ENCODE results near the gene CXCR2. TPM values are rescaled to one million over a fixed set of nuclear protein-coding genes. Genes with fewer than 3 reads are reported as not detected.
"Not testable (repeated sequence)": the region's sequence is repeated elsewhere in the genome, so short reads cannot be mapped to it uniquely, and the experiment has no call there.

Gene CXCR2
- total RNA-seq, 4 donors from 2014 or later, result 0.24 to 4.8 (median 4.0) TPM

DNA sequence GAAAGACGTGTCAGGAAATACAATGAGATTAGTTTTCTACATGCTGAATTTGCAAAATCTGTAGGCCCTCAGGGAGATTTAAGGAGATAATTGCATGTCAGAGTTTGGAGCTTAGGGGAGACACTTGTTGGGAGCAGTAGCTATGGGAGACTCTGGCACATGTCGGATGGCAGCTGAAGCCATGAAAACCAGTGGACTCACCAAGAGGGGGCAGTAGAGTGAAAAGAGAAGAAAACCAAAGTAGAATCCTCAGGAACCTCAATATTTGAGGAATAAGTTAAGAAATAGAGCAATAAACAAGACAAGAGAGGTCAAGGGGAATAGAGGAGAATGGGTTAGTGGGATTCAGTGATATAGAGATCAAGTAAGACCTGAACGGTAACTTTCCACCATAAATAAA lies 31.9 kb upstream of the CXCR2 start:
- no peak for DNase-seq (ENCODE audit: low spot score in 2 of 2)
- peaks cover 7% of the 10 kb centered on the region for H3K27me3 ChIP-seq
- H3K9me3 ChIP-seq, result no peaks in the 10 kb centered on the region
- no peak overlapping the region for H3K4me3 ChIP-seq
- WGBS, result 82% methylated on average over 3 of the region's 3 CpGs
- TF ChIP-seq EP300 (IDR thresholded peaks at IDR 0.05) (no peak), POLR2A (IDR thresholded peaks at IDR 0.05) (no peak), POLR2AphosphoS5 (IDR thresholded peaks at IDR 0.05) (no peak)
- TF ChIP-seq, protein P1, sequence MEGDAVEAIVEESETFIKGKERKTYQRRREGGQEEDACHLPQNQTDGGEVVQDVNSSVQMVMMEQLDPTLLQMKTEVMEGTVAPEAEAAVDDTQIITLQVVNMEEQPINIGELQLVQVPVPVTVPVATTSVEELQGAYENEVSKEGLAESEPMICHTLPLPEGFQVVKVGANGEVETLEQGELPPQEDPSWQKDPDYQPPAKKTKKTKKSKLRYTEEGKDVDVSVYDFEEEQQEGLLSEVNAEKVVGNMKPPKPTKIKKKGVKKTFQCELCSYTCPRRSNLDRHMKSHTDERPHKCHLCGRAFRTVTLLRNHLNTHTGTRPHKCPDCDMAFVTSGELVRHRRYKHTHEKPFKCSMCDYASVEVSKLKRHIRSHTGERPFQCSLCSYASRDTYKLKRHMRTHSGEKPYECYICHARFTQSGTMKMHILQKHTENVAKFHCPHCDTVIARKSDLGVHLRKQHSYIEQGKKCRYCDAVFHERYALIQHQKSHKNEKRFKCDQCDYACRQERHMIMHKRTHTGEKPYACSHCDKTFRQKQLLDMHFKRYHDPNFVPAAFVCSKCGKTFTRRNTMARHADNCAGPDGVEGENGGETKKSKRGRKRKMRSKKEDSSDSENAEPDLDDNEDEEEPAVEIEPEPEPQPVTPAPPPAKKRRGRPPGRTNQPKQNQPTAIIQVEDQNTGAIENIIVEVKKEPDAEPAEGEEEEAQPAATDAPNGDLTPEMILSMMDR (IDR thresholded peaks at IDR 0.05), result no peak
- no peak overlapping the region for H3K27ac ChIP-seq
- no peaks in the 10 kb centered on the region for H3K4me1 ChIP-seq
- H3K36me3 ChIP-seq, result no peaks in the 10 kb centered on the region

DNA sequence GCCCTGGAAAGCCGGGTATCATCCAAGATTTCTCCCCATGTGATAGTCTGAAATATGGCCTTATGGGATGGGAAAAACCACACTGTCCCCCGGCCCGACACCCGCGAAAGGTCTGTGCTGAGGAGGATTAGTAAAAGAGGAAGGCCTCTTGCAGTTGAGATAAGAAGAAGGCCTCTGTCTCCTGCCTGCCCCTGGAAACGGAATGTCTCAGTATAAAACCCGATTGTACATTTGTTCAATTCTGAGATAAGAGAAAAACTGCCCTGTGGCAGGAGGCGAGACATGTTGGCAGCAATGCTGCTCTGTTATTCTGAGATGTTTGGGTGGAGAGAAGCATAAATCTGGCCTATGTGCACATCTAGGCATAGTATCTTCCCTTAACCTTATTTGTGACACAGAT lies 30.0 kb upstream of the CXCR2 start:
- DNase-seq (ENCODE audit: low spot score in 2 of 2), result no peak
- 70% methylated on average over 8 of the region's 8 CpGs for WGBS
- Histone ChIP-seq H3K4me3 (no peak overlapping the region), H3K36me3 (no peaks in the 10 kb centered on the region), H3K27me3 (peaks cover 3% of the 10 kb centered on the region), H3K9me3 (no peaks in the 10 kb centered on the region), H3K27ac (no peak overlapping the region), H3K4me1 (no peaks in the 10 kb centered on the region)
- TF ChIP-seq, protein P1 (IDR thresholded peaks at IDR 0.05), result no peak
- TF ChIP-seq POLR2AphosphoS5 (IDR thresholded peaks at IDR 0.05) (no peak), EP300 (IDR thresholded peaks at IDR 0.05) (no peak), POLR2A (IDR thresholded peaks at IDR 0.05) (no peak)

DNA sequence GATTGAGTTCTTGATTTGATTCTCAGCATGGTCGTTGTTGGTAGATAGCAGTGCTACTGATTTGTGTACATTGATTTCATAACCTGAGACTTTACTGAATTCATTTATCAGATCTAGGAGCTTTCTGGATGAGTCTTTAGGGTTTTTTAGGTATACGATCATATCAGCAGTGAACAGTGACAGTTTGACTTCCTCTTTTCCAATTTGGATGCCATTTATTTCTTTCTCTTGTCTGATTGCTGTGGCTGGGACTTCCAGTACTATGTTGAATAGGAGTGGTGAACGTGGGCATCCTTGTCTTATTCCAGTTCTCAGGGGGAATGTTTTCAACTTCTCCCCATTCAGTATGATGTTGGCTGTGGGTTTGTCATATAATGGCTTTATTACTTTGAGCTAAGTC lies 27.9 kb upstream of the CXCR2 start:
- 87% methylated on average over 3 of the region's 3 CpGs for WGBS
- Histone ChIP-seq H3K27me3 (no peaks in the 10 kb centered on the region), H3K36me3 (no peaks in the 10 kb centered on the region), H3K4me3 (no peak overlapping the region), H3K4me1 (no peaks in the 10 kb centered on the region), H3K27ac (no peak overlapping the region), H3K9me3 (no peaks in the 10 kb centered on the region)
- TF ChIP-seq EP300 (IDR thresholded peaks at IDR 0.05) (no peak), POLR2A (IDR thresholded peaks at IDR 0.05) (no peak), POLR2AphosphoS5 (IDR thresholded peaks at IDR 0.05) (no peak)
- TF ChIP-seq, protein P1 (IDR thresholded peaks at IDR 0.05), result no peak
- DNase-seq (ENCODE audit: low spot score in 2 of 2), result no peak

- DNase-seq (ENCODE audit: low spot score in 2 of 2); H3K4me3 ChIP-seq; H3K4me1 ChIP-seq; H3K27ac ChIP-seq; H3K27me3 ChIP-seq; H3K36me3 ChIP-seq; H3K9me3 ChIP-seq: not testable (repeated sequence)
- WGBS, result 86% methylated on average over 7 of the region's 7 CpGs
Measured at GRCh38 chr2:218108834-218109233, 17.0 kb upstream of the CXCR2 start.

- DNase-seq (ENCODE audit: low spot score in 2 of 2); H3K4me3 ChIP-seq; H3K36me3 ChIP-seq; H3K27me3 ChIP-seq; H3K27ac ChIP-seq; H3K9me3 ChIP-seq: not testable (repeated sequence)
- H3K4me1 ChIP-seq, result peaks cover 21% of the 10 kb centered on the region
- 85% methylated on average over 4 of the region's 4 CpGs for WGBS
Measured at GRCh38 chr2:218121789-218122188, 4.0 kb upstream of the CXCR2 start.

- H3K9me3 ChIP-seq; H3K36me3 ChIP-seq; H3K27ac ChIP-seq; H3K27me3 ChIP-seq; DNase-seq (ENCODE audit: low spot score in 2 of 2); H3K4me3 ChIP-seq: not testable (repeated sequence)
- peaks cover 26% of the 10 kb centered on the region for H3K4me1 ChIP-seq
Measured at GRCh38 chr2:218122286-218122685, 3.5 kb upstream of the CXCR2 start.

GRCh38 chr2:218123986-218124385 lies 1.8 kb upstream of the CXCR2 start:
- Histone ChIP-seq H3K4me1 (peaks cover 34% of the 10 kb centered on the region), H3K27ac (no peak overlapping the region), H3K36me3 (no peaks in the 10 kb centered on the region), H3K9me3 (no peaks in the 10 kb centered on the region), H3K27me3 (no peaks in the 10 kb centered on the region), H3K4me3 (no peak overlapping the region)
- no peak for DNase-seq (ENCODE audit: low spot score in 2 of 2)
- TF ChIP-seq, protein P1 (IDR thresholded peaks at IDR 0.05), result no peak
- 82% methylated on average over 4 of the region's 4 CpGs for WGBS

All from suprapubic skin (tissue), 4 donors.